ENCODE measurements around the gene MAVS. TPM values are rescaled to one million over a fixed set of nuclear protein-coding genes. Genes with fewer than 3 reads are reported as not detected.

The MAVS gene
- total RNA-seq, 3 donors from 2014 or later: 23.3 to 32.3 (median 24.6) TPM

DNA sequence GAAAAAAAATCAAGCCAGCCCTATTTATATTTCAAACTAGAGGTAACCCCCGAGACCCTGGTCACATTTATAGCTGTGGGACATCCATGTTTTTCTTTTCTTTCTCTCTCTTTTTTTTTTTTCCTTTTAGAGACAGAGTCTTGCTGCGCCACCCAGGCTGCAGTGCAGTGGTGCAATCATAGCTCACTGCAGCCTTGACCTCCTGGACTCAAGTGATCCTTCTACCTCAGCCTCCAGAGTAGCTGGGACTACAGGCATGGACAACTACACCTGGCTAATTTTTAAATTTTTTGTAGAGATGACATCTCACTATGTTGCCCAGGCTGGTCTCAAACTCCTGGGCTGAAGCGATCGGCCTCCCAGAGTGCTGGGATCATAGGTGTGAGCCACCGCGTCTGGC is 12.1 kb downstream of the MAVS start:
- Histone ChIP-seq H3K4me3 (no peak overlapping the region), H3K27me3 (no peaks in the 10 kb centered on the region), H3K27ac (no peak overlapping the region), H3K9me3 (no peaks in the 10 kb centered on the region), H3K4me1 (no peaks in the 10 kb centered on the region), H3K36me3 (peaks cover 8% of the 10 kb centered on the region)
- TF ChIP-seq POLR2A (IDR thresholded peaks at IDR 0.05) (no peak), POLR2AphosphoS5 (IDR thresholded peaks at IDR 0.05) (no peak)
- TF ChIP-seq, protein P1, sequence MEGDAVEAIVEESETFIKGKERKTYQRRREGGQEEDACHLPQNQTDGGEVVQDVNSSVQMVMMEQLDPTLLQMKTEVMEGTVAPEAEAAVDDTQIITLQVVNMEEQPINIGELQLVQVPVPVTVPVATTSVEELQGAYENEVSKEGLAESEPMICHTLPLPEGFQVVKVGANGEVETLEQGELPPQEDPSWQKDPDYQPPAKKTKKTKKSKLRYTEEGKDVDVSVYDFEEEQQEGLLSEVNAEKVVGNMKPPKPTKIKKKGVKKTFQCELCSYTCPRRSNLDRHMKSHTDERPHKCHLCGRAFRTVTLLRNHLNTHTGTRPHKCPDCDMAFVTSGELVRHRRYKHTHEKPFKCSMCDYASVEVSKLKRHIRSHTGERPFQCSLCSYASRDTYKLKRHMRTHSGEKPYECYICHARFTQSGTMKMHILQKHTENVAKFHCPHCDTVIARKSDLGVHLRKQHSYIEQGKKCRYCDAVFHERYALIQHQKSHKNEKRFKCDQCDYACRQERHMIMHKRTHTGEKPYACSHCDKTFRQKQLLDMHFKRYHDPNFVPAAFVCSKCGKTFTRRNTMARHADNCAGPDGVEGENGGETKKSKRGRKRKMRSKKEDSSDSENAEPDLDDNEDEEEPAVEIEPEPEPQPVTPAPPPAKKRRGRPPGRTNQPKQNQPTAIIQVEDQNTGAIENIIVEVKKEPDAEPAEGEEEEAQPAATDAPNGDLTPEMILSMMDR (IDR thresholded peaks at IDR 0.05): no peak
- no peak for DNase-seq (ENCODE audit: low spot score in 2 of 2)
- intact Hi-C loops (cut with DNase I; ENCODE audit: low total_unique reads): no loop called here

DNA sequence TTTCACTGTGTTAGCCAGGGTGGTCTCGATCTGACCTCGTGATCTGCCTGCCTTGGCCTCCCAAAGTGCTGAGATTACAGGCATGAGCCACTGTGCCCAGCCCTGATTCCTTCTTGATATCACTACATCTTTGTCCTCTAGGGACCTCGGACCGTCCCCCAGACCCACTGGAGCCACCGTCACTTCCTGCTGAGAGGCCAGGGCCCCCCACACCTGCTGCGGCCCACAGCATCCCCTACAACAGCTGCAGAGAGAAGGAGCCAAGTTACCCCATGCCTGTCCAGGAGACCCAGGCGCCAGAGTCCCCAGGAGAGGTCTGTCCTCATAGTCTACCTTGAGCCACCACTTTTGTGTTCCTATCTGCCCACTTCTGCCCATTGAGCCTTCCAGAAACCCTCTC is 14.6 kb downstream of the MAVS start:
- intact Hi-C loops (cut with DNase I; ENCODE audit: low total_unique reads): no loop called here

DNA sequence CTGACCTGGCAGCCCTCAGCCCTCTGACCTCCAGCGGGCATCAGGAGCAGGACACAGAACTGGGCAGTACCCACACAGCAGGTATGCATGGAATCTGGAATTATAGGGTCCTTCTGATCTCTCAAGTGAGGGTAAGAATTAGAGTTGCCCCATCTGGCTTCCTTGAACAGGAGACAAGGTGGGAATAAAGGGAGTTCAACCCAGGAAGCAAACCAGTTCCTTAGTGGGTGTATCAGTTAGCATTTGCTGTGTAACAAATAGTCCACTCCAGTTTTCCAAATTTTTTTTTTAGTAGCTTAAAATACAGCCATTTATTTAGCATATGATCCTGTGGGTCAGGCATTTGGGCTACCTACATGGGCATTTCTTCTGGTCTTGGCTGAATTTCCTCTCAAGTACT is 15.7 kb downstream of the MAVS start:
- Histone ChIP-seq H3K36me3 (peaks cover 7% of the 10 kb centered on the region), H3K27ac (no peak overlapping the region), H3K27me3 (no peaks in the 10 kb centered on the region), H3K4me1 (no peaks in the 10 kb centered on the region), H3K4me3 (no peak overlapping the region), H3K9me3 (no peaks in the 10 kb centered on the region)
- no peak for DNase-seq (ENCODE audit: low spot score in 2 of 2)
- TF ChIP-seq POLR2A (IDR thresholded peaks at IDR 0.05): no peak
- TF ChIP-seq, protein P1 (IDR thresholded peaks at IDR 0.05): no peak
- TF ChIP-seq POLR2AphosphoS5 (IDR thresholded peaks at IDR 0.05): no peak
- intact Hi-C loops (cut with DNase I; ENCODE audit: low total_unique reads): no loop called here

More for the DNA sequence above, 14.6 kb downstream of the MAVS start:
- DNase-seq (ENCODE audit: low spot score in 2 of 2): no peak
- H3K4me3 ChIP-seq: no peak overlapping the region
- no peak overlapping the region for H3K27ac ChIP-seq
- peaks cover 8% of the 10 kb centered on the region for H3K36me3 ChIP-seq
- TF ChIP-seq POLR2AphosphoS5 (IDR thresholded peaks at IDR 0.05) (no peak), POLR2A (IDR thresholded peaks at IDR 0.05) (no peak)
- TF ChIP-seq, protein P1 (IDR thresholded peaks at IDR 0.05): no peak
- no peaks in the 10 kb centered on the region for H3K9me3 ChIP-seq
- no peaks in the 10 kb centered on the region for H3K4me1 ChIP-seq
- no peaks in the 10 kb centered on the region for H3K27me3 ChIP-seq

DNA sequence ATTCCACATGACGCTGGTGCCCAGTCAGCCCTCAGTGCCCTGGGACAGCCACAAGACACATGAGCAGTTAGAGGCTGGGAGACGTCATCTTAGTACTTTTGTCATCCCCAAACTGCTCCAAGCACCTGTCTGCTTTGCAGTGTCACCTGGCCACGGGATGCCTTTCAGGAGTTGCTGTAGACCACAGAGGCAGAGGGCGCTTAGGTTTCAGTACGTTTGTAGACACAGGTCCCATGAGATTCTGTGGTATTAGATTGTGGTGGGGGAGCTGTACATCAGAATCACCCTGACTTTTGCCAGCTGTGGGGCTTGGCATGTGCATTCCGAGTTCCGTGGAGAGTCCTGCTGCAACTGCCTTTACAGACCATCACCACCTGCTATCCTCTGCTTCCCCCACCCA is 16.7 kb downstream of the MAVS start:
- no peak for DNase-seq (ENCODE audit: low spot score in 2 of 2)
- no peak for TF ChIP-seq POLR2AphosphoS5 (IDR thresholded peaks at IDR 0.05)
- TF ChIP-seq, protein P1 (IDR thresholded peaks at IDR 0.05): no peak
- no peak for TF ChIP-seq POLR2A (IDR thresholded peaks at IDR 0.05)
- Histone ChIP-seq H3K27me3 (no peaks in the 10 kb centered on the region), H3K9me3 (no peaks in the 10 kb centered on the region), H3K4me1 (no peaks in the 10 kb centered on the region), H3K36me3 (no peaks in the 10 kb centered on the region), H3K27ac (no peak overlapping the region), H3K4me3 (no peak overlapping the region)
- intact Hi-C loops (cut with DNase I; ENCODE audit: low total_unique reads): no loop called here

DNA sequence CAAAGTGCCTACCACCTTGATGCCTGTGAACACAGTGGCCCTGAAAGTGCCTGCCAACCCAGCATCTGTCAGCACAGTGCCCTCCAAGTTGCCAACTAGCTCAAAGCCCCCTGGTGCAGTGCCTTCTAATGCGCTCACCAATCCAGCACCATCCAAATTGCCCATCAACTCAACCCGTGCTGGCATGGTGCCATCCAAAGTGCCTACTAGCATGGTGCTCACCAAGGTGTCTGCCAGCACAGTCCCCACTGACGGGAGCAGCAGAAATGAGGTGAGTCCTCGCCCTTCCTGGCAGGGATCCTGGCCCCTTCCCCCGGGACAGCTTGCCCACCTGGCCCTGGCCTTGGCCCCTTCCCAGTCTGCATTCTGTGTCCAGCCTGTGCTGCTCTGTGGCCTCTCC is 17.9 kb downstream of the MAVS start:
- intact Hi-C loops (cut with DNase I; ENCODE audit: low total_unique reads): no loop called here
- Histone ChIP-seq H3K27ac (peak overlapping the region in 1 of 2 donors; percentile 7), H3K27me3 (no peaks in the 10 kb centered on the region), H3K4me3 (no peak overlapping the region), H3K4me1 (no peaks in the 10 kb centered on the region), H3K9me3 (no peaks in the 10 kb centered on the region), H3K36me3 (no peaks in the 10 kb centered on the region)
- no peak for TF ChIP-seq POLR2A (IDR thresholded peaks at IDR 0.05)
- TF ChIP-seq, protein P1 (IDR thresholded peaks at IDR 0.05): no peak
- TF ChIP-seq POLR2AphosphoS5 (IDR thresholded peaks at IDR 0.05): no peak
- DNase-seq (ENCODE audit: low spot score in 2 of 2): no peak
